ENCODE results near the gene SMAP1.

Gene SMAP1

DNA sequence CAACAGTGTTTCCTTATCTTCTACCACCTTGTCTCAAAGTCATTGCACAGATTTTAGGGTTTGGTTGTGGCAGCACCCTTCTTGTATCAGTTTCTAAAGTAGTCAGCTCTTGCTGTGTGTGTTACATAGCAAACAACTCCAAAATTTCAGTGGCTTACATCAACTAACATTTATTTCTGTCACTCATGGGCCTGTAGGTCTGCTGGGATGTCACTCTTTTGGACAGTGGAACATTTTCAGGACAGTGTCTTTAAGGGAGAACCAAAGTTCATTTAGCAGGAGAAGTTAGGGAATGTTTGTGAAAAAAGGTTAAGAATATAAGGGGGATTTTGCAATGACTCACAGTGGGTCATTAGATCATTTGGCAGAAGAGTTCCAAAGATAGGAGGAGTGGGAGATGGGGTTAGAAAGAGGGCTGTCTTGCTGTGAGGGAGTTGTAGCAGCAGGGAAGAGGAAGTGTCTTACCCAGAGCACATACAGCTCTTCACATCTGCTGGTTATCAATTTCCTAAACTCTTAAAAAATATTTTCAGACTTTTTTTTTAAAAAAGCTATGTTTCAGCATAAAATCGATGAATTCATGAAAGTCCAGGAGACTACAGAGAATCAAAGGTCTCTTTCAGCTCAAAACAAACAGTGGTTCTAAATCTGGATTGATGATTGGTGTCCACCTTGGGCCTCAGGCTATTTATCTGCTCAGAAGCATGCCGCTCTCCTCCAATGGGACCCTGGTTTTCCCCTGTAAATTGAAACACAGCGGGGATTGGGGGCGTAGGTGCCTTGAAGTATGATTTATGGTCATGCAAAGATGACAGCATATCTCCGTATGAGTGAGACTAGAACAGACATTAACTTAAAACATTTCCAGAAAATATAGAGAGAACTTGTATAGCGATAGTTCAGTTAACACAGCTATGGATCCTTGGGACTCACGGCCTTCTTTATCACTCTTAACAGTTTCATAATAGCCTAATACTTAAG is 171.9 kb downstream of the SMAP1 start:
- no peak for DNase-seq
- Mint-ChIP-seq H3K4me3 (no peak overlapping the region), H3K36me3 (ENCODE audit: low read depth) (no peaks in the 10 kb centered on the region), H3K27ac (peak overlapping the region; percentile 45), H3K4me1 (peaks cover 12% of the 10 kb centered on the region), H3K27me3 (ENCODE audit: low read depth, poor library complexity) (no peaks in the 10 kb centered on the region), H3K9me3 (no peaks in the 10 kb centered on the region)
- TF ChIP-seq, protein P1, sequence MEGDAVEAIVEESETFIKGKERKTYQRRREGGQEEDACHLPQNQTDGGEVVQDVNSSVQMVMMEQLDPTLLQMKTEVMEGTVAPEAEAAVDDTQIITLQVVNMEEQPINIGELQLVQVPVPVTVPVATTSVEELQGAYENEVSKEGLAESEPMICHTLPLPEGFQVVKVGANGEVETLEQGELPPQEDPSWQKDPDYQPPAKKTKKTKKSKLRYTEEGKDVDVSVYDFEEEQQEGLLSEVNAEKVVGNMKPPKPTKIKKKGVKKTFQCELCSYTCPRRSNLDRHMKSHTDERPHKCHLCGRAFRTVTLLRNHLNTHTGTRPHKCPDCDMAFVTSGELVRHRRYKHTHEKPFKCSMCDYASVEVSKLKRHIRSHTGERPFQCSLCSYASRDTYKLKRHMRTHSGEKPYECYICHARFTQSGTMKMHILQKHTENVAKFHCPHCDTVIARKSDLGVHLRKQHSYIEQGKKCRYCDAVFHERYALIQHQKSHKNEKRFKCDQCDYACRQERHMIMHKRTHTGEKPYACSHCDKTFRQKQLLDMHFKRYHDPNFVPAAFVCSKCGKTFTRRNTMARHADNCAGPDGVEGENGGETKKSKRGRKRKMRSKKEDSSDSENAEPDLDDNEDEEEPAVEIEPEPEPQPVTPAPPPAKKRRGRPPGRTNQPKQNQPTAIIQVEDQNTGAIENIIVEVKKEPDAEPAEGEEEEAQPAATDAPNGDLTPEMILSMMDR (IDR thresholded peaks at IDR 0.05), result no peak

DNA sequence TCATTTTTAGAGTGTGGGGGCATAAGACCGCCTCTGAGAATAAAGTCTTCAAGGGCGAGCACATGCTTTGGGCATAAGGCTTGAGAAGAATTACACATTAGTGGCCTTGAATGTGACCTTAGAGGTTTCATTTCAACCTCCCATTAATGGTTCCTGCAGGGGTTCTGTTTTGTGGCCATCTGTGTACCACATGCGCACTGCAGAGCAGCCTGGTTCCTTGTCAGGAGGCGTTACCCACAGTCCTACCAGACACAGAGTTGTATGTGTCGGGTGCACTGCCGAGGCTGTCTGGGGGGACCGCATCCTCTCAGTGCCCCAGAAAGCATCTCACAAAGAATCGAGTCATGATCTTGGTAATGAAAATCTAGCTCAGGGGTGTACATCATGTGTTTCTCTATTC is 173.4 kb downstream of the SMAP1 start:
- Mint-ChIP-seq H3K27me3 (ENCODE audit: low read depth, poor library complexity) (no peaks in the 10 kb centered on the region), H3K4me3 (no peak overlapping the region), H3K27ac (no peak overlapping the region), H3K36me3 (ENCODE audit: low read depth) (no peaks in the 10 kb centered on the region), H3K4me1 (peaks cover 12% of the 10 kb centered on the region), H3K9me3 (no peaks in the 10 kb centered on the region)
- TF ChIP-seq, protein P1 (IDR thresholded peaks at IDR 0.05), result no peak
- DNase-seq, result no peak

DNA sequence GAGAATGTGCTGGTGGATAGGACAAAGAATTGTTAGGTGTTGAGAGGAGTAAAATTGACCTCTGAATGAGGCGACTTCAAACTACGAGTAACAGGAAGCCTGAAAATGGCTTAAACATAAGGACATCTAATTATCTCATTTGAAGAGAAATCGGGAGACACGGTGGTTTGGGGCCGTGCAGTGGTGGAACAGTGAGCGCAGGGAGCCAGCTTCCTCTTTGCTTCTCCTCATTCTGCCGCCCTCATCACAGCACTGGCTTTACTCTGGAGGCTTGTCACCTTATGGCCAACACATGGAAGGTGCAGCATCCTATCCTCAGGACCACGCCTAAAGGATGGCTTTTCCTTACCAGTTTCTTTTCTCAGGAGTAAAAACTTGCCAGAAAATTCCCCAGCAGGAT is 174.9 kb downstream of the SMAP1 start:
- Mint-ChIP-seq H3K27ac (no peak overlapping the region), H3K4me3 (no peak overlapping the region), H3K27me3 (ENCODE audit: low read depth, poor library complexity) (no peaks in the 10 kb centered on the region), H3K4me1 (peaks cover 12% of the 10 kb centered on the region), H3K36me3 (ENCODE audit: low read depth) (no peaks in the 10 kb centered on the region), H3K9me3 (no peaks in the 10 kb centered on the region)
- no peak for DNase-seq
- TF ChIP-seq, protein P1 (IDR thresholded peaks at IDR 0.05), result no peak

DNA sequence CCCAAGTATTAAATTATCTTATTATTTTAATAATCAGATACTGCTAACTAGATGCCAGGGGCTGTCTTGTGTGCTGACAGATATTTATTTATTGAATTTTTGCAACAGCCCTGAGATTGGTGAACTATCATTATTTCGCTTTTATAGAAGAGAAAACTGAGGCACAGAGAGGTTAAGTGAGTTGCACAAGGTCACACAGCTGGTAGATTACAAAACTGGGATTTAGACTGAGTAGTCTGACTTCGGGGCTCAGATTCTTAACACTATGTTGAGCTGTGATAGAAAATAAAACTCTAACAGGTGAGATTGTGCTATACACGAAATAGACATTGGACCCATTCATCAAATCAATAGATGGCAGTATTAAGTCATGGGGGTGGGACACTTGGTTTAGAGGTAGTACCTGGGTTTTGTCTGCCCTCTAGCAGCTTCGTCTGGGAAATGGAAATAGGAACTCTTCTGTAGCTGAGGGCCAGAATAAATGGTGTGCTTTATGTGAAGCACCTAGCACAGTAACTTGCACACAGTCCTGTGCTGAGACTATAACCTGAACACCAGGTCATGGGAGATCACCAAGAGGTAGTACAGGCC is 175.7 kb downstream of the SMAP1 start:
- no peak overlapping the region for H3K27ac Mint-ChIP-seq
- no peaks in the 10 kb centered on the region for H3K36me3 Mint-ChIP-seq (ENCODE audit: low read depth)
- H3K27me3 Mint-ChIP-seq (ENCODE audit: low read depth, poor library complexity), result no peaks in the 10 kb centered on the region
- no peaks in the 10 kb centered on the region for H3K9me3 Mint-ChIP-seq
- H3K4me3 Mint-ChIP-seq, result no peak overlapping the region
- TF ChIP-seq, protein P1 (IDR thresholded peaks at IDR 0.05), result no peak
- DNase-seq, result no peak
- peaks cover 10% of the 10 kb centered on the region for H3K4me1 Mint-ChIP-seq

DNA sequence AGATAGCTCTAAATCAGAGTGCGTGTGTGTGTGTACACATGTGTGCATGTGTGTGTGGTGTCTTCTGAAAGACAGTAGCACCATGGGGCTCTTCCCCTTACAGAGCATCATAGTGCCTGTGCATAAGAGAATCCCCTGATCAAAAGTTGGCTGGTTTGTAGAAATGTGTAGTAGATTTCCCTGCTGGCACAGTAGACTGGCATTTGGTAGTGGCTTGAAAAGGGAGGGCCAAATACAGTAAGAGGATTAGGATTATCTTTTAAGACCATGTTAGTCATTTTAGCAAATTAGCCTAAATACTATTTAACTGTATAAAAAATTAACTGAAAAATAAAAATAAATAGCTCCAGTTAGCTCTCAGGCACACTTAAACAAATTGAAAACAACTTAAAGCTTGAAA is 176.6 kb downstream of the SMAP1 start:
- no peaks in the 10 kb centered on the region for H3K9me3 Mint-ChIP-seq
- TF ChIP-seq, protein P1 (IDR thresholded peaks at IDR 0.05), result no peak
- no peak overlapping the region for H3K4me3 Mint-ChIP-seq
- H3K36me3 Mint-ChIP-seq (ENCODE audit: low read depth), result no peaks in the 10 kb centered on the region
- H3K27ac Mint-ChIP-seq, result no peak overlapping the region
- no peak for DNase-seq
- H3K4me1 Mint-ChIP-seq, result peaks cover 3% of the 10 kb centered on the region
- H3K27me3 Mint-ChIP-seq (ENCODE audit: low read depth, poor library complexity), result no peaks in the 10 kb centered on the region
